B cell (primary cell): ENCODE measurements around the gene SPTBN1. TPM values are rescaled to one million over a fixed set of nuclear protein-coding genes. Genes with fewer than 3 reads are reported as not detected.

Experiments used
- ATAC-seq: fragments of 200-7000 bp; cut with Tn5 transposase; one replicate; pipeline ENCODE4 v1.10.0; 2021; ENCODE audit warnings: low read depth, mild to moderate bottlenecking, moderate number of reproducible peaks, moderate library complexity
- CTCF ChIA-PET: fragments of 350-600 bp; sonication (Branson Sonifier 250); formaldehyde crosslinking; loops from one replicate; lab custom pipeline; 2021; ENCODE audit warnings: antibody characterized with exemption, inconsistent platforms; lab: Charles Lee
- POLR2A ChIA-PET: fragments of 350-600 bp; sonication (Branson Sonifier 250); formaldehyde crosslinking; loops from one replicate; lab custom pipeline; 2021; ENCODE audit warnings: antibody characterized with exemption; lab: Charles Lee
- DNase-seq: peaks from one replicate; pipeline ENCODE4 v3.0.0; 2013
- H2AFZ ChIP-seq: 2 replicates; pipeline ENCODE4 v1.6.1; 2012; ENCODE audit warnings: mild to moderate bottlenecking, low read depth, low read length; ENCODE audit not compliant: insufficient read depth, poor library complexity, severe bottlenecking
- H3K27ac ChIP-seq, 2 donors: 1 replicate in 1 of 2; 2 replicates in 1 of 2; pipeline ENCODE4 v1.5.1; 2012 to 2013; ENCODE audit warnings: low read length in 2 of 2, mild to moderate bottlenecking in 2 of 2, moderate library complexity in 1 of 2
- H3K27me3 ChIP-seq, 4 experiments: fragments of 200-600 bp in 1 of 4; sonication (generic) in 1 of 4; replicated peaks in 1 of 4; 1 replicate in 2 of 4; 2 replicates in 2 of 4; pipeline versions ENCODE4 v1.6.1 to v1.7.0; 2013 to 2016; ENCODE audit warnings: low read length in 3 of 4, mild to moderate bottlenecking in 2 of 4, mixed read lengths in 1 of 4, moderate library complexity in 1 of 4; ENCODE audit not compliant: insufficient read depth in 4 of 4, control insufficient read depth in 3 of 4; ENCODE audit errors: control extremely low read depth in 1 of 4
- H3K36me3 ChIP-seq, 2 experiments: replicated peaks in 1 of 2; 1 replicate in 1 of 2; 2 replicates in 1 of 2; pipeline versions ENCODE4 v1.6.1 to v1.7.1; 2013; ENCODE audit warnings: low read length in 1 of 2; ENCODE audit not compliant: insufficient read depth in 2 of 2, control insufficient read depth in 1 of 2; ENCODE audit errors: control extremely low read depth in 1 of 2, extremely low read depth in 1 of 2
- H3K4me1 ChIP-seq, 2 donors: fragments of 200-600 bp in 1 of 2; sonication (generic) in 1 of 2; 1 replicate in 1 of 2; 2 replicates in 1 of 2; pipeline versions ENCODE4 v1.5.1 to v1.6.1; 2013 to 2017; ENCODE audit warnings: low read length in 2 of 2; ENCODE audit not compliant: control insufficient read depth in 2 of 2, insufficient read depth in 2 of 2
- H3K4me2 ChIP-seq: replicated peaks from 2 replicates; pipeline ENCODE3; 2012; ENCODE audit warnings: mild to moderate bottlenecking, low read depth, low read length; ENCODE audit not compliant: poor library complexity, severe bottlenecking
- H3K4me3 ChIP-seq, 5 experiments: fragments of 200-600 bp in 1 of 5; sonication (generic) in 1 of 5; 1 replicate in 3 of 5; 2 replicates in 2 of 5; pipeline versions ENCODE4 v1.5.1 to v1.7.0; 2011 to 2016; ENCODE audit warnings: low read length in 4 of 5, mild to moderate bottlenecking in 4 of 5, low read depth in 2 of 5, control low read depth in 1 of 5, moderate library complexity in 1 of 5; ENCODE audit not compliant: insufficient read depth in 1 of 5; ENCODE audit errors: control extremely low read depth in 1 of 5, extremely low read depth in 1 of 5
- H3K79me2 ChIP-seq: fragments of 200-600 bp; sonication (generic); one replicate; pipeline ENCODE4 v1.6.0; 2016; ENCODE audit warnings: low read length; ENCODE audit not compliant: control insufficient read depth, insufficient read depth
- H3K9ac ChIP-seq: fragments of 200-600 bp; sonication (generic); 2 replicates; pipeline ENCODE4 v1.6.1; 2017; ENCODE audit warnings: mild to moderate bottlenecking, low read length, moderate library complexity
- H3K9me3 ChIP-seq, 3 donors: one replicate each; pipeline versions ENCODE4 v1.6.1 to v1.7.1; 2013; ENCODE audit warnings: low read length in 2 of 3; ENCODE audit not compliant: control insufficient read depth in 2 of 3, insufficient read depth in 1 of 3; ENCODE audit errors: control extremely low read depth in 1 of 3
- H4K20me1 ChIP-seq: 2 replicates; pipeline ENCODE4 v1.6.0; 2012; ENCODE audit warnings: mild to moderate bottlenecking, low read length; ENCODE audit not compliant: insufficient read depth, control insufficient read depth, poor library complexity, severe bottlenecking
- H3K27ac Mint-ChIP-seq: one replicate; pipeline ENCODE4 v1.8.0; 2021; ENCODE audit warnings: mixed read lengths
- H3K27me3 Mint-ChIP-seq: one replicate; pipeline ENCODE4 v1.8.0; 2021; ENCODE audit warnings: mixed read lengths
- H3K4me1 Mint-ChIP-seq: one replicate; pipeline ENCODE4 v1.8.0; 2021; ENCODE audit warnings: mixed read lengths
- H3K4me3 Mint-ChIP-seq: one replicate; pipeline ENCODE4 v1.8.0; 2021; ENCODE audit warnings: mixed read lengths
- H3K9me3 Mint-ChIP-seq: one replicate; pipeline ENCODE4 v1.8.0; 2022; ENCODE audit warnings: mixed read lengths; ENCODE audit not compliant: insufficient read depth
- CTCF ChIP-seq: fragments of 200-600 bp; IDR thresholded peaks from one replicate; pipeline ENCODE4 v1.8.0; 2022; ENCODE audit warnings: antibody characterized with exemption, mild to moderate bottlenecking
- EZH2 ChIP-seq: IDR thresholded peaks from 2 replicates; pipeline ENCODE4 v1.6.1; 2012; ENCODE audit warnings: borderline replicate concordance, low read depth, mild to moderate bottlenecking, moderate library complexity, low read length; ENCODE audit not compliant: insufficient read depth, poor library complexity, severe bottlenecking
- WGBS: methylation state at CpG from one replicate; pipeline ENCODE4 v1.1.5; 2013; ENCODE audit warnings: missing lambda C conversion rate; ENCODE audit not compliant: insufficient coverage; 5-methylcytosine and 5-hydroxymethylcytosine counted together
- intact Hi-C: fragments of 100-400 bp; cut with micrococcal nuclease; formaldehyde crosslinking; loops from one replicate; pipeline ENCODE4 v1.10.0; 2022
- polyA plus RNA-seq: library from polyadenylated mRNA; depleted of rRNA; stranded (reverse); fragments of >200 nt; gene quantifications from 2 replicates; pipeline ENCODE4 v1.2.3, GENCODE V29; 2012
- total RNA-seq, 2 donors: library from RNA; stranded (reverse); fragments of 120-200 nt in 1 of 2; gene quantifications; 1 replicate in 1 of 2; 2 replicates in 1 of 2; pipeline versions ENCODE4 v1.2.3 to v1.2.4, GENCODE V29; 2013 to 2022

The SPTBN1 gene
- total and polyA plus RNA-seq, 2 donors (not counting 1 experiment from before 2014, with no cell fraction given), result 43.7 to 144 TPM

GRCh38 chr2:54420524-54421172 is 35.5 kb upstream of the SPTBN1 start:
- H2AFZ ChIP-seq, result no peak overlapping the region
- peaks cover 5% of the 10 kb centered on the region for H3K4me1 Mint-ChIP-seq
- no peak overlapping the region for H3K9ac ChIP-seq
- no peak overlapping the region for H3K4me3 Mint-ChIP-seq
- H3K27me3 ChIP-seq, result peaks cover 0 to 25% (median 5%) of the 10 kb centered on the region in 4 experiments
- ChIA-PET CTCF (no interaction called here), POLR2A (no interaction called here)
- peaks cover 0 to 7% (median 4%) of the 10 kb centered on the region in 3 donors for H3K9me3 ChIP-seq
- no peak overlapping the region for H3K4me3 ChIP-seq
- no CpG with 5 or more reads among the region's 2 CpGs for WGBS
- no peak for DNase-seq
- H3K79me2 ChIP-seq, result no peaks in the 10 kb centered on the region
- TF ChIP-seq EZH2 (no peak), CTCF (no peak)
- ATAC-seq, result no peak
- H3K36me3 ChIP-seq, result no peaks in the 10 kb centered on the region
- no peaks in the 10 kb centered on the region for H3K9me3 Mint-ChIP-seq
- H3K27me3 Mint-ChIP-seq, result peaks cover 19% of the 10 kb centered on the region
- intact Hi-C loops, result no loop called here
- no peak overlapping the region for H3K27ac ChIP-seq
- no peak overlapping the region for H3K4me2 ChIP-seq
- H4K20me1 ChIP-seq, result no peaks in the 10 kb centered on the region
- no peak overlapping the region for H3K27ac Mint-ChIP-seq
- peaks cover 3 to 5% of the 10 kb centered on the region in 2 donors for H3K4me1 ChIP-seq

GRCh38 chr2:54422072-54422581 is 34.0 kb upstream of the SPTBN1 start:
- ChIA-PET POLR2A (no interaction called here), CTCF (no interaction called here)
- no peak overlapping the region for H3K27ac Mint-ChIP-seq
- intact Hi-C loops, result no loop called here
- H3K4me1 ChIP-seq, result peaks cover 3 to 5% of the 10 kb centered on the region in 2 donors
- peaks cover 0 to 22% (median 2%) of the 10 kb centered on the region in 4 experiments for H3K27me3 ChIP-seq
- peak overlapping the region; percentile 35 for H3K9ac ChIP-seq
- H3K4me3 Mint-ChIP-seq, result peak overlapping the region; percentile 70
- peak overlapping the region in 4 of 5 experiments; percentile 2 to 43 (median 26) for H3K4me3 ChIP-seq
- no peak overlapping the region for H3K27ac ChIP-seq
- TF ChIP-seq CTCF, result no peak
- no peak for TF ChIP-seq EZH2
- no peaks in the 10 kb centered on the region for H3K36me3 ChIP-seq
- peaks cover 0 to 7% (median 4%) of the 10 kb centered on the region in 3 donors for H3K9me3 ChIP-seq
- H3K4me2 ChIP-seq, result peak overlapping the region; percentile 64
- DNase-seq, result peak; percentile 25
- H3K4me1 Mint-ChIP-seq, result peaks cover 5% of the 10 kb centered on the region
- no peaks in the 10 kb centered on the region for H3K9me3 Mint-ChIP-seq
- ATAC-seq, result no peak
- H3K79me2 ChIP-seq, result no peaks in the 10 kb centered on the region
- H4K20me1 ChIP-seq, result no peaks in the 10 kb centered on the region
- peak overlapping the region; percentile 69 for H2AFZ ChIP-seq
- 19% methylated on average over 10 of the region's 10 CpGs for WGBS
- peaks cover 10% of the 10 kb centered on the region for H3K27me3 Mint-ChIP-seq
